Regular cardiac myocyte (primary cell): ENCODE results near the gene NUDT5. TPM values are rescaled to one million over a fixed set of nuclear protein-coding genes. Genes with fewer than 3 reads are reported as not detected.

Experiments used
- total RNA-seq: library from RNA; depleted of rRNA; stranded (reverse); fragments of >200 nt; gene quantifications from 2 replicates; pipeline ENCODE4 v1.2.3, GENCODE V29; 2014

NUDT5 gene
- 48.8 and 65.8 TPM in 2 replicates for total RNA-seq

GRCh38 chr10:12195603-12196506 lies at the start of gene NUDT5, which contains the start of gene CDC123:
Gene NUDT5, minus strand, starts transcription at chr10:12195891. Its CDS starts 9,600 bp downstream, at chr10:12186291.
Gene CDC123, plus strand, starts transcription at chr10:12196188. Its CDS starts 58 bp downstream, at chr10:12196246.

GRCh38 chr10:12129222-12130111 lies 66.2 kb downstream of the NUDT5 start, which contains the start of gene SEC61A2:
Gene SEC61A2, plus strand, starts transcription at chr10:12129677. Its CDS starts 111 bp downstream, at chr10:12129788.

Other genes starting within 250 kb of the NUDT5 start
- 13.5 and 18.4 TPM in 2 replicates for gene UPF2, start 153.1 kb downstream of the NUDT5 start, total RNA-seq
- gene DHTKD1, start 126.9 kb downstream of the NUDT5 start, total RNA-seq, result 15.0 and 21.7 TPM in 2 replicates
- 10.2 and 10.4 TPM in 2 replicates for gene SEC61A2, start 66.2 kb downstream of the NUDT5 start, total RNA-seq
- 123 and 198 TPM in 2 replicates for gene CDC123, start 297 bp upstream of the NUDT5 start, total RNA-seq
- gene CAMK1D, start 153.7 kb upstream of the NUDT5 start, total RNA-seq, result 1.5 and 2.8 TPM in 2 replicates